ENCODE measurements around the gene TP73. TPM values are rescaled to one million over a fixed set of nuclear protein-coding genes. Genes with fewer than 3 reads are reported as not detected.
A peak's percentile ranks its signal among the peaks of the same experiment; 100 is the strongest.

Gene TP73
- total RNA-seq, 6 experiments from 2014 or later: 0.05 to 2.3 (median 0.32) TPM

GRCh38 chr1:3627515-3628253 is 24.6 kb upstream of the TP73 start:
- H3K27ac ChIP-seq: no peak overlapping the region

GRCh38 chr1:3628445-3628844 is 23.9 kb upstream of the TP73 start:
- Histone ChIP-seq H3K4me3 (no peak overlapping the region), H3K27ac (no peak overlapping the region), H3K9me3 (no peaks in the 10 kb centered on the region), H3K4me1 (peaks cover 0 to 17% (median 5%) of the 10 kb centered on the region in 4 donors), H3K36me3 (peaks cover 2 to 41% (median 16%) of the 10 kb centered on the region in 4 donors), H3K27me3 (no peaks in the 10 kb centered on the region)
- WGBS (ENCODE audit: insufficient coverage, low coverage, low lambda C conversion rate, missing lambda C conversion rate): 94% methylated on average over 5 of the region's 10 CpGs
- TF ChIP-seq CTCF (IDR thresholded peaks at IDR 0.05): no peak
- no peak for TF ChIP-seq POLR2A (IDR thresholded peaks at IDR 0.05)
- DNase-seq: peak in 2 of 3 donors; percentile 4 to 20
- intact Hi-C loops (cut with DNase I): no loop called here
- no peak for ATAC-seq

More at GRCh38 chr1:3627515-3628253, 24.6 kb upstream of the TP73 start:
- H3K36me3 ChIP-seq: peaks cover 2 to 37% (median 16%) of the 10 kb centered on the region in 4 donors
- TF ChIP-seq CTCF (IDR thresholded peaks at IDR 0.05) (no peak), POLR2A (IDR thresholded peaks at IDR 0.05) (no peak)
- H3K9me3 ChIP-seq: no peaks in the 10 kb centered on the region
- 87% methylated on average over 10 of the region's 26 CpGs for WGBS (ENCODE audit: insufficient coverage, low coverage, low lambda C conversion rate, missing lambda C conversion rate)
- no peak overlapping the region for H3K4me3 ChIP-seq
- DNase-seq (peak in 2 of 3 donors; percentile 18 to 50), ATAC-seq (no peak)
- H3K27me3 ChIP-seq: no peaks in the 10 kb centered on the region
- H3K4me1 ChIP-seq: peaks cover 0 to 21% (median 5%) of the 10 kb centered on the region in 4 donors
- intact Hi-C loops (cut with DNase I): no loop called here

GRCh38 chr1:3629561-3630160 is 22.7 kb upstream of the TP73 start:
- intact Hi-C loops (cut with DNase I): no loop called here
- Histone ChIP-seq H3K36me3 (peaks cover 2 to 51% (median 16%) of the 10 kb centered on the region in 4 donors), H3K4me3 (no peak overlapping the region), H3K27me3 (no peaks in the 10 kb centered on the region), H3K27ac (no peak overlapping the region), H3K9me3 (no peaks in the 10 kb centered on the region), H3K4me1 (peaks cover 0 to 12% (median 5%) of the 10 kb centered on the region in 4 donors)
- 88% methylated on average over 3 of the region's 16 CpGs for WGBS (ENCODE audit: insufficient coverage, low coverage, low lambda C conversion rate, missing lambda C conversion rate)
- ATAC-seq (no peak), DNase-seq (peak in 2 of 3 donors; percentile 10 to 32)
- TF ChIP-seq POLR2A (IDR thresholded peaks at IDR 0.05): no peak

GRCh38 chr1:3630161-3630611 is 22.1 kb upstream of the TP73 start:
- no peak for TF ChIP-seq CTCF (IDR thresholded peaks at IDR 0.05)
- TF ChIP-seq POLR2A (IDR thresholded peaks at IDR 0.05): no peak
- no peaks in the 10 kb centered on the region for H3K9me3 ChIP-seq
- H3K27me3 ChIP-seq: no peaks in the 10 kb centered on the region
- ATAC-seq (peak; percentile 20 to 40 (median 30)), DNase-seq (peak in 2 of 3 donors; percentile 31 to 37)
- intact Hi-C loops (cut with DNase I): no loop called here
- H3K27ac ChIP-seq: no peak overlapping the region
- peaks cover 3 to 56% (median 16%) of the 10 kb centered on the region in 4 donors for H3K36me3 ChIP-seq
- H3K4me1 ChIP-seq: peaks cover 0 to 12% (median 5%) of the 10 kb centered on the region in 4 donors
- WGBS (ENCODE audit: insufficient coverage, low coverage, low lambda C conversion rate, missing lambda C conversion rate): 71% methylated on average over 2 of the region's 11 CpGs
- H3K4me3 ChIP-seq: no peak overlapping the region

GRCh38 chr1:3630914-3631313 is 21.4 kb upstream of the TP73 start:
- 76% methylated on average over 5 of the region's 9 CpGs for WGBS (ENCODE audit: insufficient coverage, low coverage, low lambda C conversion rate, missing lambda C conversion rate)
- no peak overlapping the region for H3K27ac ChIP-seq
- peaks cover 0 to 6% (median 3%) of the 10 kb centered on the region in 4 donors for H3K4me1 ChIP-seq
- ATAC-seq (peak in 1 of 4 donors; percentile 17), DNase-seq (peak in 1 of 3 donors; percentile 15)
- no peaks in the 10 kb centered on the region for H3K9me3 ChIP-seq
- intact Hi-C loops (cut with DNase I): no loop called here
- TF ChIP-seq CTCF (IDR thresholded peaks at IDR 0.05) (no peak), POLR2A (IDR thresholded peaks at IDR 0.05) (no peak)
- H3K36me3 ChIP-seq: peaks cover 6 to 63% (median 16%) of the 10 kb centered on the region in 4 donors
- no peak overlapping the region for H3K4me3 ChIP-seq
- H3K27me3 ChIP-seq: no peaks in the 10 kb centered on the region

All from right lobe of liver (tissue), 6 donors.